ENCODE data around the gene DTNB.

DNA sequence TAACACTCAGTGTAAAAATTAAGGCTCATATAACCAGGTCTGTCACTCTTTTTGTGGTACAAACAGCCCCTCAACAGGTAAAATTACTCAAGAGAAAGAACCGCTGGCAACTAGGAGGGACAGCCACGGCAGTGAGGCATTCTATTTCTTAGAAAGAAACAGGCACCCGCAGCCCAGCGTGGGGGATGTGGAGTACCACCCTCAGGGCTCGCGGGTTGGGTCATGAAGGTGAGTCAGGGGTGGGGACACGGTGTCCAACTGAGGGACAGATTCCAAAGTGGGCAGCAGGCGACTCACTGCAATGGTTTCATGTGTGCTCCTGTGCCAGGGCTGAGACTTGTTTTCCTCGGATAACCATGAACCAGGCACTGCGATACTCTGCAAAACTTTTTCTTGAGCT, 129.4 kb downstream of the DTNB start:
- TF ChIP-seq, protein P1, sequence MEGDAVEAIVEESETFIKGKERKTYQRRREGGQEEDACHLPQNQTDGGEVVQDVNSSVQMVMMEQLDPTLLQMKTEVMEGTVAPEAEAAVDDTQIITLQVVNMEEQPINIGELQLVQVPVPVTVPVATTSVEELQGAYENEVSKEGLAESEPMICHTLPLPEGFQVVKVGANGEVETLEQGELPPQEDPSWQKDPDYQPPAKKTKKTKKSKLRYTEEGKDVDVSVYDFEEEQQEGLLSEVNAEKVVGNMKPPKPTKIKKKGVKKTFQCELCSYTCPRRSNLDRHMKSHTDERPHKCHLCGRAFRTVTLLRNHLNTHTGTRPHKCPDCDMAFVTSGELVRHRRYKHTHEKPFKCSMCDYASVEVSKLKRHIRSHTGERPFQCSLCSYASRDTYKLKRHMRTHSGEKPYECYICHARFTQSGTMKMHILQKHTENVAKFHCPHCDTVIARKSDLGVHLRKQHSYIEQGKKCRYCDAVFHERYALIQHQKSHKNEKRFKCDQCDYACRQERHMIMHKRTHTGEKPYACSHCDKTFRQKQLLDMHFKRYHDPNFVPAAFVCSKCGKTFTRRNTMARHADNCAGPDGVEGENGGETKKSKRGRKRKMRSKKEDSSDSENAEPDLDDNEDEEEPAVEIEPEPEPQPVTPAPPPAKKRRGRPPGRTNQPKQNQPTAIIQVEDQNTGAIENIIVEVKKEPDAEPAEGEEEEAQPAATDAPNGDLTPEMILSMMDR (IDR thresholded peaks at IDR 0.05), result no peak
- TF ChIP-seq POLR2A (IDR thresholded peaks at IDR 0.05; ENCODE audit: low read depth), result no peak
- TF ChIP-seq EP300 (IDR thresholded peaks at IDR 0.05), result no peak
- TF ChIP-seq POLR2AphosphoS5 (IDR thresholded peaks at IDR 0.05), result no peak

All from esophagus muscularis mucosa (tissue), 4 donors.